ENCODE data around the gene TIMMDC1. TPM values are rescaled to one million over a fixed set of nuclear protein-coding genes. Genes with fewer than 3 reads are reported as not detected.

The TIMMDC1 gene
- total and polyA plus RNA-seq, 10 of the 15 experiments (the other 5 are each of a cell fraction or from before 2014, with no cell fraction given): 55.9 to 146 (median 72.1) TPM

GRCh38 chr3:119494597-119494996, 3.8 kb upstream of the TIMMDC1 start:
- intact Hi-C loops (cut with micrococcal nuclease; ENCODE audit: unreplicated experiment) (no loop called here), in situ Hi-C loops (cut with MboI) (no loop called here)
- no peak overlapping the region for H2AFZ ChIP-seq (ENCODE audit: control insufficient read depth, low read depth, low read length)
- ChIA-PET RAD21 (ENCODE audit: unreplicated experiment) (no interaction called here), POLR2A (interaction anchor here (0.5 to 1.0 kb wide), 3 partner anchors 11 to 173 kb away, joined by 3 to 5 read pairs (median 4); partner anchors contain the start of gene TMEM39A), SMC1A (ENCODE audit: uncharacterized antibody, unreplicated experiment) (interaction anchor here (0.7 to 1.3 kb wide), 4 partner anchors 12 to 141 kb away, joined by 3 to 5 read pairs (median 4); partner anchors contain the start of gene POGLUT1), CTCF (interaction anchor here (0.7 to 1.2 kb wide), 2 partner anchors 131 to 186 kb away, joined by 3 read pairs; no protein-coding TSS in a partner anchor)
- no peaks in the 10 kb centered on the region for H3K4me1 ChIP-seq (ENCODE audit: control insufficient read depth, insufficient read depth, low read length)
- H3K36me3 ChIP-seq (ENCODE audit: control insufficient read depth in 2 of 2, insufficient read depth in 2 of 2, low read length in 1 of 2): peaks cover 0 to 11% of the 10 kb centered on the region in 2 experiments; a peak in 3 of 4 replicates
- FAIRE-seq (no peak), ATAC-seq (no peak), DNase-seq (ENCODE audit: low read depth, low spot score) (no peak)
- 100% methylated on average over 2 of the region's 2 CpGs for WGBS (ENCODE audit: insufficient coverage, insufficient replicate concordance, low lambda C conversion rate, missing lambda C conversion rate)
- no peak overlapping the region for H3K9ac ChIP-seq (ENCODE audit: control insufficient read depth, insufficient read depth, low read length)
- TF ChIP-seq IKZF1 (conservative IDR thresholded peaks at IDR 0.05): no peak
- 0 out of 6 replicates have a peak, but pooled peaks of 1 of the 3 experiments have one; percentile 4 for TF ChIP-seq CTCF (IDR thresholded peaks at IDR 0.05 in 2 of 3, conservative IDR thresholded peaks at IDR 0.05 in 1 of 3; ENCODE audit: control insufficient read depth in 2 of 3, extremely low read depth in 1 of 3, insufficient read depth in 1 of 3, low read depth in 3 of 3, low read length in 3 of 3)
- no peak for TF ChIP-seq CBX3 (IDR thresholded peaks at IDR 0.05; ENCODE audit: borderline replicate concordance, low read depth)
- TF ChIP-seq CBFB (IDR thresholded peaks at IDR 0.05; ENCODE audit: low read depth): no peak
- TF ChIP-seq IRF3 (IDR thresholded peaks at IDR 0.05): no peak
- TF ChIP-seq ELK1 (IDR thresholded peaks at IDR 0.05; ENCODE audit: low read depth, low read length): no peak
- TF ChIP-seq FOXM1 (IDR thresholded peaks at IDR 0.05; ENCODE audit: low read depth, low read length): no peak
- no peak for TF ChIP-seq GATAD2B (conservative IDR thresholded peaks at IDR 0.05; ENCODE audit: low read depth)
- H3K27ac ChIP-seq (ENCODE audit: control insufficient read depth, insufficient read depth): no peak overlapping the region
- no peaks in the 10 kb centered on the region for H3K9me3 ChIP-seq (replicated peaks; ENCODE audit: control insufficient read depth, insufficient read depth, low read length)
- H3K4me2 ChIP-seq (ENCODE audit: control insufficient read depth, insufficient read depth): no peak overlapping the region
- H4K20me1 ChIP-seq (ENCODE audit: control insufficient read depth, insufficient read depth): no peaks in the 10 kb centered on the region
- no peaks in the 10 kb centered on the region for H3K27me3 ChIP-seq (replicated peaks in 1 of 2; ENCODE audit: control insufficient read depth in 2 of 2, insufficient read depth in 2 of 2, low read length in 1 of 2)
- no TSS peak for BruUV-seq (replicated peaks)
- peaks cover 19% of the 10 kb centered on the region for H3K79me2 ChIP-seq (ENCODE audit: control insufficient read depth, insufficient read depth, low read length)
- H3K4me3 ChIP-seq: no peak overlapping the region

All from GM12878 (cell line).